HG03442 (cell line): Measurements from ENCODE around the gene PHLPP2.
"Not testable (repeated sequence)": the region's sequence is repeated elsewhere in the genome, so short reads cannot be mapped to it uniquely, and the experiment has no call there.

Source experiments
- ATAC-seq: cut with Tn5 transposase; IDR thresholded peaks from one replicate; pipeline ENCODE4 v1.9.1; 2021; ENCODE audit warnings: mild to moderate bottlenecking, moderate library complexity; ENCODE audit not compliant: unreplicated experiment

The PHLPP2 gene

GRCh38 chr16:71623597-71623996 is 100.9 kb downstream of the PHLPP2 start:
- ATAC-seq = no peak

- ATAC-seq = no peak
Observed at GRCh38 chr16:71622088-71622487, 102.4 kb downstream of the PHLPP2 start.

- no peak for ATAC-seq
Observed at GRCh38 chr16:71618429-71618828, 106.1 kb downstream of the PHLPP2 start.

- ATAC-seq = not testable (repeated sequence)
Observed at GRCh38 chr16:71614956-71615355, 109.5 kb downstream of the PHLPP2 start.

- ATAC-seq = peak; percentile 37
Observed at GRCh38 chr16:71610936-71611871, 113.3 kb downstream of the PHLPP2 start.

GRCh38 chr16:71610447-71610846 is 114.1 kb downstream of the PHLPP2 start:
- no peak for ATAC-seq

GRCh38 chr16:71609066-71609465 is 115.4 kb downstream of the PHLPP2 start:
- no peak for ATAC-seq

GRCh38 chr16:71600822-71601221 is 123.7 kb downstream of the PHLPP2 start:
- ATAC-seq = no peak

- ATAC-seq = not testable (repeated sequence)
Observed at GRCh38 chr16:71598426-71598825, 126.1 kb downstream of the PHLPP2 start.

- not testable (repeated sequence) for ATAC-seq
Observed at GRCh38 chr16:71595340-71595826, 129.1 kb downstream of the PHLPP2 start.
